NB4 (cell line): ENCODE data around the gene SORBS1.

Experiments
- DNase-seq: peaks from one replicate; pipeline ENCODE4 v3.0.0; 2010; ENCODE audit warnings: low read depth
- H3K4me3 ChIP-seq: one replicate; pipeline ENCODE4 v1.5.1; 2011; ENCODE audit warnings: mild to moderate bottlenecking, low read depth, low read length, moderate library complexity
- CTCF ChIP-seq: IDR thresholded peaks from one replicate; pipeline ENCODE4 v1.5.1; 2012; ENCODE audit warnings: low read depth, low read length
- MAX ChIP-seq: IDR thresholded peaks from 2 replicates; pipeline ENCODE4 v1.6.1; 2011; ENCODE audit warnings: low read depth, low read length
- MYC ChIP-seq: IDR thresholded peaks from 2 replicates; pipeline ENCODE4 v1.6.1; 2011; ENCODE audit warnings: low read depth, low read length
- POLR2A ChIP-seq: IDR thresholded peaks from 2 replicates; pipeline ENCODE4 v1.6.1; 2011; ENCODE audit warnings: mild to moderate bottlenecking; ENCODE audit not compliant: insufficient read length; ENCODE audit errors: extremely low read depth

The SORBS1 gene

GRCh38 chr10:95443636-95444035 lies 117.5 kb downstream of the SORBS1 start:
- no peak overlapping the region for H3K4me3 ChIP-seq
- TF ChIP-seq CTCF (no peak), POLR2A (no peak), MYC (no peak), MAX (no peak)
- no peak for DNase-seq

- DNase-seq: no peak
- H3K4me3 ChIP-seq: no peak overlapping the region
- no peak for TF ChIP-seq MAX
- TF ChIP-seq MYC: no peak
- TF ChIP-seq CTCF: no peak
- TF ChIP-seq POLR2A: no peak
Measured at GRCh38 chr10:95442341-95442740, 118.8 kb downstream of the SORBS1 start.

- DNase-seq: no peak
- no peak for TF ChIP-seq CTCF
- no peak for TF ChIP-seq POLR2A
- no peak for TF ChIP-seq MAX
- no peak for TF ChIP-seq MYC
- H3K4me3 ChIP-seq: no peak overlapping the region
Measured at GRCh38 chr10:95441547-95441923, 119.6 kb downstream of the SORBS1 start.

GRCh38 chr10:95440756-95441546 lies 120.2 kb downstream of the SORBS1 start:
- H3K4me3 ChIP-seq: no peak overlapping the region
- TF ChIP-seq POLR2A (no peak), MAX (no peak), MYC (no peak), CTCF (no peak)
- DNase-seq: no peak

GRCh38 chr10:95440038-95440725 lies 121.0 kb downstream of the SORBS1 start:
- TF ChIP-seq POLR2A (no peak), MYC (no peak), MAX (no peak), CTCF (no peak)
- no peak for DNase-seq
- H3K4me3 ChIP-seq: no peak overlapping the region

- H3K4me3 ChIP-seq: no peak overlapping the region
- DNase-seq: no peak
- no peak for TF ChIP-seq POLR2A
- TF ChIP-seq MAX: no peak
- TF ChIP-seq MYC: no peak
- no peak for TF ChIP-seq CTCF
Measured at GRCh38 chr10:95438781-95439180, 122.4 kb downstream of the SORBS1 start.
